ENCODE results near the gene PTPRN2. TPM values are rescaled to one million over a fixed set of nuclear protein-coding genes. Genes with fewer than 3 reads are reported as not detected.

PTPRN2 gene
- total and polyA plus RNA-seq, 8 donors: 4.9 to 136 (median 46.8) TPM

DNA sequence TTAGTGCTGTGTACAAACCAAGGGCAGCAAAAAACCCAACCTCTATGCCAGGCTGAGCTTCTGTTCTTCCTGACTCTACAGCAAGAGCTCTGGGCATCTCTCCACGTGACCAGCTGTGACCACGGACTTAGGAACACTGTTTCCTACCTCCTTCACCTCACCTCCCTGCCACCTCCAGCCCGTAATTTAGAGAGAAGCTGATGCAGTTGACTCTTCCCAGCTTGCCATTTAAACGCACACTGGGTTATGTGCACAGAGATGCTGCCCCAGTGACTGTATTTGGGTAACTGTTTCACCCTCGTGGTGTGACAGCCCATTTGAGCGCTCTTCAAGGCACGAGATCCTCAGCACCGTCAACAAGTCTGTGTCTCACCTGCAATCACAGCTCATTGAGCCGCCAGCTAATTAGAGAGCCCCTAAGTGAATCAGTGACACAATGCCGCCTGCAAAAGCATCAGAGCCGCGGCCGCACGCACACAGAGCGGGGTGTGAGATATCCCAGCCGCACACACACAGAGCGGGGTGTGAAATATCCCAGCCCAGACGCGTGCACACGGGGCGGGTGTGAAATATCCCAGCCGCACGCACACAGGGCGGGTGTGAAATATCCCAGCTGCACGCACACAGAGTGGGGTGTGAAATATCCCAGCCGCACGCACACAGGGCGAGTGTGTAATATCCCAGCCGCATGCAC lies 319.7 kb downstream of the PTPRN2 start:
- H3K4me3 ChIP-seq: no peak overlapping the region
- H3K27me3 ChIP-seq: no peaks in the 10 kb centered on the region
- H3K27ac ChIP-seq: no peak overlapping the region
- no peak for TF ChIP-seq POLR2A (IDR thresholded peaks at IDR 0.05)
- TF ChIP-seq POLR2AphosphoS5 (IDR thresholded peaks at IDR 0.05): no peak
- TF ChIP-seq, protein P1, sequence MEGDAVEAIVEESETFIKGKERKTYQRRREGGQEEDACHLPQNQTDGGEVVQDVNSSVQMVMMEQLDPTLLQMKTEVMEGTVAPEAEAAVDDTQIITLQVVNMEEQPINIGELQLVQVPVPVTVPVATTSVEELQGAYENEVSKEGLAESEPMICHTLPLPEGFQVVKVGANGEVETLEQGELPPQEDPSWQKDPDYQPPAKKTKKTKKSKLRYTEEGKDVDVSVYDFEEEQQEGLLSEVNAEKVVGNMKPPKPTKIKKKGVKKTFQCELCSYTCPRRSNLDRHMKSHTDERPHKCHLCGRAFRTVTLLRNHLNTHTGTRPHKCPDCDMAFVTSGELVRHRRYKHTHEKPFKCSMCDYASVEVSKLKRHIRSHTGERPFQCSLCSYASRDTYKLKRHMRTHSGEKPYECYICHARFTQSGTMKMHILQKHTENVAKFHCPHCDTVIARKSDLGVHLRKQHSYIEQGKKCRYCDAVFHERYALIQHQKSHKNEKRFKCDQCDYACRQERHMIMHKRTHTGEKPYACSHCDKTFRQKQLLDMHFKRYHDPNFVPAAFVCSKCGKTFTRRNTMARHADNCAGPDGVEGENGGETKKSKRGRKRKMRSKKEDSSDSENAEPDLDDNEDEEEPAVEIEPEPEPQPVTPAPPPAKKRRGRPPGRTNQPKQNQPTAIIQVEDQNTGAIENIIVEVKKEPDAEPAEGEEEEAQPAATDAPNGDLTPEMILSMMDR (IDR thresholded peaks at IDR 0.05): no peak
- TF ChIP-seq EP300 (IDR thresholded peaks at IDR 0.05): no peak
- WGBS, 5 donors: 80 to 88% (median 83%) methylated on average over 24 to 29 of the region's 29 CpGs
- peaks cover 0 to 14% (median 4%) of the 10 kb centered on the region in 4 donors for H3K4me1 ChIP-seq
- DNase-seq: no peak
- intact Hi-C loops (cut with DNase I; ENCODE audit: low total_unique reads): no loop called here
- H3K9me3 ChIP-seq: no peaks in the 10 kb centered on the region
- H3K36me3 ChIP-seq: no peaks in the 10 kb centered on the region

DNA sequence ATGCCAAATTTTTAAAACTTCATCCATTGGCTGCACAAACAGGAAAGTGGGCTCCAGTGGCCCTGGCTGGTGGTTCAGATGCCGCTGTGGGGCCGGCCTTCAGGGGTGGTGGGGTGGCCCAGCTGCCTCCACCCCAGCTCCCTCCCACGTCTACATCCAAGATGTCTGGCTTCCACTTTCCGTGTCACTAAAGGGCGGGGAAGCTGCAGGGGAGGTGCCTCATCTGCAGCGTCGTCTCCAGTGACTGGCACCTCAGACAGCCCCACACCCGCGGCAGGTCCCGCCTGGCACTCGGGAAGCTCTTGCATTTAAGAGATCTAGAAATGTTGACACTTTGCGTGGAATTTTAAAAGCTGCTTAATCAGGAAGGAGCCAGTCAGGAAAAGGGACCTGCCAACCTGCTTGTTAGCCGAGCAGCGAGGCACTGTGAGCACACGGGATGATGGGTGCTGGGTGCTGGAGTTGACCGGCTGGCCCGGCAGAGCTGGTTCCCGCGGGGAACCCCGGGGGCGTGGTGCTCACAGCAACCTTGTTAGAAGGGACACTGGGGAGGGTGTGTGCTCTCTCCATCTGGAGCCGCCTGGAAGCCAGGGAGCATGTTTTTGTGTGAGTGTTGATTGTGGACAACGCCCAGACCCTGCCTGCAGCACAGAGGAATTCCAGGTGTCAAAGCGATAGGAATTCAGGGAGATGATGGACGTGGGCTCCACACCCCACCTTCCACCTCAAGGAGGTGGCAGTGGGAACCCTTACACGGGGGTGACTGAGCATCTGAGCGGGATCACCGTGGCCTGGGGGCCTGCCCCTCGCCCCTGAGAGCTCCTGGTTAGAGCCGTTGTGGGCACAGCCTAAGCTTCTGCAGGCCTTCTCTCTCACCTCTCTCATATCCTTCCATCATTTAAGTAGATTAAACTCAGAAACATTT lies 320.5 kb downstream of the PTPRN2 start:
- Histone ChIP-seq H3K27ac (no peak overlapping the region), H3K36me3 (no peaks in the 10 kb centered on the region), H3K4me1 (peaks cover 0 to 14% (median 4%) of the 10 kb centered on the region in 4 donors)

DNA sequence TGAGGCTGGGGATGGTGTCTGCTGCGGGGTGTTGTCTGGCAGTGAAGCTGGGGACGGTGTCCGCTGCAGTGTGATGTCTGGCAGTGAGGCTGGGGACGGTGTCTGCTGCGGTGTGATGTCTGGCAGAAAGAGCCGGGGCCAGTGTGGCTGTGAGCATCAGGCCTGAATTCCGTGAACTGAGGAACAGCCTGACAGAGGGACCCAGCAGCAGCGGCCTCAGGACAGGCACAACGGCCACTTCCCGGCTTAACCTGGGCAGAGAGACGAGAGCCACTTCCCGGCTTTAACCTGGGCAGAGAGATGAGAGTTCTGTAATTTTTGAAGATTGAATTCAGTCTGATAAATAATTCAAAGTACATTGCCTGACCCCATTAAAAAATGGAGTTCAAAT lies 321.2 kb downstream of the PTPRN2 start:
- H3K27me3 ChIP-seq: no peaks in the 10 kb centered on the region
- H3K9me3 ChIP-seq: no peaks in the 10 kb centered on the region
- peaks cover 0 to 14% (median 4%) of the 10 kb centered on the region in 4 donors for H3K4me1 ChIP-seq
- H3K36me3 ChIP-seq: no peaks in the 10 kb centered on the region
- H3K27ac ChIP-seq: no peak overlapping the region
- intact Hi-C loops (cut with DNase I; ENCODE audit: low total_unique reads): no loop called here
- TF ChIP-seq POLR2A (IDR thresholded peaks at IDR 0.05) (no peak), POLR2AphosphoS5 (IDR thresholded peaks at IDR 0.05) (no peak), EP300 (IDR thresholded peaks at IDR 0.05) (no peak)
- TF ChIP-seq, protein P1 (IDR thresholded peaks at IDR 0.05): no peak
- 87 to 94% (median 89%) methylated on average over 9 to 12 of the region's 12 CpGs for WGBS, 5 donors
- no peak overlapping the region for H3K4me3 ChIP-seq
- DNase-seq: no peak

More for the DNA sequence above, 320.5 kb downstream of the PTPRN2 start:
- Histone ChIP-seq H3K4me3 (no peak overlapping the region), H3K27me3 (no peaks in the 10 kb centered on the region), H3K9me3 (no peaks in the 10 kb centered on the region)
- WGBS, 5 donors: 37 to 62% (median 41%) methylated on average over 26 to 30 of the region's 30 CpGs
- TF ChIP-seq EP300 (IDR thresholded peaks at IDR 0.05): no peak
- no peak for TF ChIP-seq POLR2A (IDR thresholded peaks at IDR 0.05)
- TF ChIP-seq POLR2AphosphoS5 (IDR thresholded peaks at IDR 0.05): no peak
- TF ChIP-seq, protein P1 (IDR thresholded peaks at IDR 0.05): no peak
- intact Hi-C loops (cut with DNase I; ENCODE audit: low total_unique reads): no loop called here
- DNase-seq: peak; percentile 31 to 74

DNA sequence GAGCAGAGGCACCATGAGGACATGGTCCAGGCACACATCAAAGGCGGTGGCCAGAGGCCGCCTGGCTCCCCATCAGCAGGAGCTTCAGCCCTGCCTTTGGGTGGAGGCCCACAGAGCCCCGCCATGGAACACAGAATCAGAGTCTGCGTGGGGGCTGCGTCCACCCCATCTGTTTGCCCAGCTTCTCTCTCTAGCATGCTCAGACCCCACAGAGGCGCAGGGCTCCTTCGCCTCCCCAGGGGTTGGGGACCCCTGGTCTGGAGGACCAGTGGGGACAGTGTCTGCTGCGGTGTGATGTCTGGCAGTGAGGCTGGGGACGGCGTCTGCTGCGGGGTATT lies 321.9 kb downstream of the PTPRN2 start:
- no peaks in the 10 kb centered on the region for H3K36me3 ChIP-seq
- H3K4me3 ChIP-seq: no peak overlapping the region
- peaks cover 0 to 14% (median 4%) of the 10 kb centered on the region in 4 donors for H3K4me1 ChIP-seq
- TF ChIP-seq POLR2A (IDR thresholded peaks at IDR 0.05): no peak
- no peak for TF ChIP-seq EP300 (IDR thresholded peaks at IDR 0.05)
- no peaks in the 10 kb centered on the region for H3K9me3 ChIP-seq
- DNase-seq: no peak
- H3K27me3 ChIP-seq: no peaks in the 10 kb centered on the region
- intact Hi-C loops (cut with DNase I; ENCODE audit: low total_unique reads): no loop called here
- no peak overlapping the region for H3K27ac ChIP-seq
- WGBS, 5 donors: 76 to 96% (median 87%) methylated on average over 7 to 11 of the region's 11 CpGs
